GM19238 (cell line): ENCODE data around the gene TRIM13.
"Not testable (repeated sequence)": the region's sequence is repeated elsewhere in the genome, so short reads cannot be mapped to it uniquely, and the experiment has no call there.

Experiments used
- DNase-seq: peaks from one replicate; pipeline ENCODE4 v3.0.0; 2011; ENCODE audit warnings: low spot score; ENCODE audit not compliant: insufficient read length

The TRIM13 gene

GRCh38 chr13:49996951-49997895, at the start of gene TRIM13:
Gene TRIM13, plus strand, starts transcription at chr13:49997042. Its CDS starts 14,899 bp downstream, at chr13:50011941.
- DNase-seq = peak; percentile 66

DNA sequence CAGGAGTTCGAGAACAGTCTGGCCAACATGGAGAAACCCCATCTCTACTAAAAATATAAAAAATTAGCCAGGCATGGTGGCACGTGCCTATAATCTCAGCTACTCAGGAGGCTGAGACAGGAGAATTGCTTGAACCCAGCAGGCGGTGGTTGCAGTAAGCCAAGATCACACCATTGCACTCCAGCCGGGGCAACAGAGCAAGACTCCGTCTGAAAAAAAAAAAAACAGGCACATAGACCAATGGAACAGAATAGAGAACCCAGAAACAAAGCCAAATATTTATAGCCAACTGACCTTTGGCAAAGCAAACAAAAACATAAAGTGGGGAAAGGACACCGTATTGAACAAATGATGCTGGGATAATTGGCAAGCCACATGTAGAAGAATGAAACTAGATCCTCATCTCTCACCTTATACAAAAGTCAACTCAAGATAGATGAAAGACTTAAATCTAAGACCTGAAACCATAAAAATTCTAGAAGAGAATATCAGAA, 48.0 kb upstream of the TRIM13 start:
- not testable (repeated sequence) for DNase-seq

GRCh38 chr13:49951754-49952535, 44.9 kb upstream of the TRIM13 start:
- no peak for DNase-seq

DNA sequence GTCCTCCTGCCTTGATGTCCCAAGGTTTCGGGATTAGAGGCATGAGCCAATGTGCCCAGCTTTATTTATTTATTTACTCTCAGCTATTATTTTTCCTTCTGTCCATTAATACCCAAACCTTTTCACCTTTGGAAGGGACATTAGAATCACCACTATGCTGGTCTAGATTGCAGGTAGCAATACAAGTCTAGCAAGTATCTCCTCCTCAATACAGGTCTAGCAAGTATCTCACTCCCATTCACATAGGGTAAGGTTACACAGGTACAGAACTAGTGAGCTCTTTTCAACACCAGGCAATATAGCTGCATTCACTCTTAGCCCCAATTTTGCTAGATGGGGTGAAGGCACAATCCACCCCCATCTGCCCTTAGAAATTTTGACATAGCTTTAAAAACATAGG, 43.3 kb upstream of the TRIM13 start:
- DNase-seq = no peak

DNA sequence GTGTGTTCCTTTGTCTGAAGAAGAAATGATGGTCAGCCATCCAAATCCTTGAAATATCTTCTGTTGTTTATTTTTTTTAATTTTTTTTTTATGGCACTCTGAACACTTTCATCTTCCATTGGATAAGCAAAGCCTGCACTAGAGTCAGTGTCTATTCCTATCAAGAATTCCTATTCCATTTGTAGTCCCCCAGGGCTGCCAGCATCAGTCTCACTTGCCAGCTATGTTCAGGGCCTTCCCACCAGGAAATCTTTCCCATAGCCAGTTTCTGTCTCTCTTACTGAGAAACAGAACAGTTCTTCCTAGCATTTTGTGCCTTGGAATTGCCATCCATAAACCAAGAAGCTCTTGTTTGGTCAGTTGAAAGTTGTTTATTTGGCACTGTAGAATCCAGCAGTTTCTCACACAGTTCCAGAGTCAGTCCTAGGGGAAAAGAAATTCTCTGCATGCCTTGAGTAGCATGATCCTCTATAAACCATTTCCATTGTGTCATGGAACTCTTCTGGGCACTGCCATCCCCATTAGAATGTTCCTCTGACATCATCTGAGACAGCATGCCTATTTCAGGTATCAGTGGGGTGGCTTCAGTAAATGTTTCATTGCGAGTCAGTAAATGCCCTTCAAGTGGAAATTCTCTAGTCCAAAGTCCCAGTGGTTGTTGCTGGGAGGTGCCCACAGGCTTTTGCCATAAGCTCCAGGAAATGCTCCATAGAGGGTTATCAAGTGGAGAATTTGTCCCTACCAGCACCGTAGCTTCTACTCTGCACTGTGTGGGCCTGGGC, 42.0 kb upstream of the TRIM13 start:
- no peak for DNase-seq

- DNase-seq = no peak
Observed at GRCh38 chr13:49956131-49956530, 40.7 kb upstream of the TRIM13 start.

DNA sequence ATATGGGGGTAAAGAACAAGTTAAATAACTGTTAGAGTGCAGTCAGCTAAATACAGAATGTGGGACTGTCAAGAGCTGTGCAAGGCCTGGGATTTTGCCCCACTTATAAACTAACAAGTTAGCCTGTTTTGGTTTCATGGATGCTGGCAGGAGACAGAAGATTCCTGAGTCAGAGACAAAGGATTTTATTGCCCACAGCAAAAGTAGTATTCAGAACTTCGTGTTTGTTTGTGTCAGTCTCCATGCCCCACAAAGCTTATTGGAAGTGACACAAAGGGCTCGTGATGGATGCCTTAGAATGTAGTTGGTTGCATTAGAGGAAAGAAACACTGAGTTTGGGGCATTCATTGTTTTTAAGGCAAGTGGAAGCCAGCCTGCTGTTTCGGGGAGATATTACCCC, 38.5 kb upstream of the TRIM13 start:
- no peak for DNase-seq

- DNase-seq = no peak
Observed at GRCh38 chr13:49967456-49967855, 29.4 kb upstream of the TRIM13 start.

DNA sequence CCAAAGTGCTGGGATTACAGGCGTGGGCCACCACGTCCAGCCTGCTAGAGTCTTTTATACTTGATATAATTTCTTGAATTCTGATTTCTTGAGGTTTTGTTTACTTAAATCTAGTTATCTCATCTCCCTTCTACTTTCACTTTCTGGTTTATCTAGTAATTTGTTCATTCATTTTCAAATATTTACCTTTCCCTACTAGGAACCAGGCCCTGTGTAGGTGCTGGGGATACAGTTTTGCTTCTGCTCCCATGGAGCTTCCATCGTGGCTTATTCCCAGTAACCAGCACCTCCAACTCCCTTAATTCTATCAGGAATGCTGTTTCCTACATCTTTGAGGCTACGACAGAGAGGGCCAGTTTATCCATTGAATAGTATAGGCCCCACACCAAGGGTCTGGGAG, 24.1 kb upstream of the TRIM13 start:
- no peak for DNase-seq

DNA sequence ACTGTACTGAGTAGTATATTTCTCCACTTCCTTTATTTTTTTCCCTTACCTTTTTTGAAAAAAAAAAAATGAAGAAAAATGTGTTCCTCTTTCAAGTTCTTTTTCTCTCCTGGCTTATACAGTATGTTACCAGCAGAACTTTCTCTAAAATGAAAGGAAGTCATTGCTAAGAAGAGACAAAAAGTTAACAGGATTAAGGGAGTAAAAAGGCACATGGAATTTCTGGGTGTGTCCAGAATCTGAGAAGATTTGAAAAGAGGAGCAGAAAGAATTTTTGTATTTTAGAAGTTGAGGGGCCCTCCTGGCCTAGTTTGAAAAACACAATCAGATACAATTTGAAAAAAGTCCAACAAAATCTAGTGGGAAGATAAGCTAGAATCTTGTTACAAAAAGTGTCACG, 21.0 kb upstream of the TRIM13 start:
- DNase-seq = no peak

DNA sequence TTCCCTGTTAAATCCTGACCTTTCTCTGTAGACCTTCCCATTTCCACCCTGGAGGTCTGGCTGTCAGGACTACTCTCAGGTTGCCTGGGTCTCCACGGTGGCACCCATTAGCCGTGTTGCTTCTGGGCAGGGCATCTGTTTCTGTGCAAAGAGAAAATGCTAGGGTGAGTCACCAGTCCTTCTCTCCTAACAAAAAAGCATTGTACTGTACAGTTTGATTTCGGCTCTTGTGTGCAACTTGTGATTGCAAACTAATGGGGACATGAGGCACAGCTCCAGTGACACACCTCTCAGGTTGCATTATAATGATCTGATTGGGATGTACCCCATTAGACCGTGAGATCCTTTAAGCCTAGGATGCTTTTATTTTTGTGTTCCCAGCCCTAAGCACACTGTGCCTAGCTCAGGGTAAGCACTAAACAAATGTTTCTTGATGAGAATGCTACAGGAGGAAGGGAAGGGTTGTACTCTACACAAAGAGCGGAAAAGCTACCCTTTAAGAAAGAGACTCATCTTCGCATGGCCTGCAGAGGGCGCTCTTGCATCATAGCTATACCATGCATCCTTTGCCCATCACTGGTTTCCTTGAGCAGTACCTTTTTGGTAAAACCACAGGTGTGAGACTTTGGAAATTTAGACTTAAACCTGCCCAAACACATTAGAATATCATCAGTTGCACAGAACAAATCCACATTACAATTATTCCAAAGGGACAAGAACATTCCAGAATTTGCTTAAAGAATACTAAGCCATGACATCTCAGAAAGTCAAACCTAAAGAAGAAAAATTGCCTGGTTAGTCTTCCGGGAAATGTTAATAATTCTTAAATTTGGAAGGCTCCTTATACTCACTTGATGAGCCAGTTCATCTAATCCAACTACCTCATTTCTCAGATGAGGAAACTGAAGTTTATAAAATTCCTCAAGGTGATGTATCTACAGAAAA, 20.3 kb upstream of the TRIM13 start:
- DNase-seq = peak; percentile 51

- DNase-seq = no peak
Observed at GRCh38 chr13:49977992-49978391, 18.9 kb upstream of the TRIM13 start.

DNA sequence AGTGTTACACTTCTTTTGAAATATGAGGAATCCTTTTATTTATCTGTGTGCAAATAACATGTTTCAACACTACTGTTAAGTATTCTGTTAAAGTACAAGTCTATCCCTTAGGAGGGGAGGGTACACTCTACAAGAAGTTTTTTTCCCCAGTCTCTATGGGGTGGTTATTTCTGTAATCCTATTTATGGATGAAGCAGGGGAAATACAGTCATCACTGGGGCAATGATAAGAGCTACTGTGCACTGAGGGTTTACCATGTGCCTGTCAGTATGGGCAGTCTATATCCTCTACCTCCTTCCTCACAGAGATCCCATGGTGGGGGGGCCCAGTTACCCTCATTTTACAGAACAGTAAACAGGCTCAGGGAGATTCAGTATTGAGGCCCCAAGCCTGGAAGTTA, 16.6 kb upstream of the TRIM13 start:
- DNase-seq = no peak

GRCh38 chr13:49985129-49985528, 11.7 kb upstream of the TRIM13 start:
- DNase-seq = no peak

- no peak for DNase-seq
Observed at GRCh38 chr13:49986471-49986870, 10.4 kb upstream of the TRIM13 start.

GRCh38 chr13:49990612-49991011, 6.2 kb upstream of the TRIM13 start:
- not testable (repeated sequence) for DNase-seq

- no peak for DNase-seq
Observed at GRCh38 chr13:49993111-49993510, 3.7 kb upstream of the TRIM13 start.

GRCh38 chr13:49993666-49994065, 3.2 kb upstream of the TRIM13 start:
- DNase-seq = no peak

- DNase-seq = no peak
Observed at GRCh38 chr13:49995625-49996101, 1.2 kb upstream of the TRIM13 start.
